DND-41 (cell line): ENCODE results near the gene PSMC3IP.

Experiments used
- ATAC-seq: fragments of 200-7000 bp; cut with Tn5 transposase; 3 replicates; pipeline ENCODE4 v1.9.1; 2021; ENCODE audit warnings: low read depth; ENCODE audit not compliant: insufficient read depth
- DNase-seq: peaks from one replicate; pipeline ENCODE4 v3.0.0-alpha.2; 2020
- H2AFZ ChIP-seq: 2 replicates; pipeline ENCODE4 v1.6.0; 2012; ENCODE audit warnings: low read depth, low read length
- H3K27ac ChIP-seq: 2 replicates; pipeline ENCODE4 v1.5.1; 2012; ENCODE audit warnings: low read length, inconsistent platforms
- H3K27me3 ChIP-seq: fragments of 200-600 bp; sonication (generic); 2 replicates; pipeline ENCODE4 v1.6.0; 2012; ENCODE audit warnings: low read length, mild to moderate bottlenecking, inconsistent platforms; ENCODE audit not compliant: insufficient read depth, poor library complexity
- H3K36me3 ChIP-seq: 2 replicates; pipeline ENCODE4 v1.5.1; 2012; ENCODE audit warnings: low read length, inconsistent platforms; ENCODE audit not compliant: insufficient read depth
- H3K4me1 ChIP-seq: 2 replicates; pipeline ENCODE4 v1.5.1; 2012; ENCODE audit warnings: mild to moderate bottlenecking, low read length; ENCODE audit not compliant: insufficient read depth
- H3K4me2 ChIP-seq: 2 replicates; pipeline ENCODE4 v1.6.0; 2012; ENCODE audit warnings: mild to moderate bottlenecking, moderate library complexity, low read length, inconsistent platforms; ENCODE audit not compliant: insufficient read depth
- H3K4me3 ChIP-seq, 2 experiments: fragments of 200-600 bp in 1 of 2; shearing (Covaris generic) in 1 of 2; 2 replicates each; pipeline ENCODE4 v1.5.1; 2012 to 2016; ENCODE audit warnings: inconsistent platforms in 2 of 2, low read length in 2 of 2, mild to moderate bottlenecking in 2 of 2, low read depth in 1 of 2, moderate library complexity in 1 of 2
- H3K79me2 ChIP-seq: 2 replicates; pipeline ENCODE4 v1.6.0; 2012; ENCODE audit warnings: low read length, inconsistent platforms; ENCODE audit not compliant: insufficient read depth
- H3K9ac ChIP-seq: 2 replicates; pipeline ENCODE4 v1.6.0; 2012; ENCODE audit warnings: low read depth, mild to moderate bottlenecking, inconsistent platforms, low read length, moderate library complexity
- H3K9me3 ChIP-seq: 2 replicates; pipeline ENCODE4 v1.5.1; 2012; ENCODE audit warnings: low read length, moderate library complexity, mild to moderate bottlenecking, inconsistent platforms; ENCODE audit not compliant: insufficient read depth, severe bottlenecking
- H4K20me1 ChIP-seq: 2 replicates; pipeline ENCODE4 v1.6.0; 2012; ENCODE audit warnings: low read length; ENCODE audit not compliant: insufficient read depth
- CTCF ChIP-seq: IDR thresholded peaks from 2 replicates; pipeline ENCODE4 v1.5.1; 2012; ENCODE audit warnings: borderline replicate concordance, low read length, moderate library complexity, mild to moderate bottlenecking; ENCODE audit not compliant: poor library complexity, severe bottlenecking; ENCODE audit errors: extremely low read depth
- EZH2 ChIP-seq: IDR thresholded peaks from 3 replicates; pipeline ENCODE4 v1.6.1; 2012; ENCODE audit warnings: borderline replicate concordance, low read depth, mild to moderate bottlenecking, moderate library complexity, low read length, inconsistent platforms; ENCODE audit not compliant: severe bottlenecking

Gene PSMC3IP

GRCh38 chr17:42577140-42577531, 393 bp downstream of the PSMC3IP start:
- Histone ChIP-seq H3K4me3 (peak overlapping the region; percentile 89 to 92), H2AFZ (peak overlapping the region; percentile 95), H3K79me2 (peaks cover 70% of the 10 kb centered on the region), H3K4me1 (peaks cover 57% of the 10 kb centered on the region), H3K9ac (peak overlapping the region; percentile 76), H3K4me2 (peak overlapping the region; percentile 74), H4K20me1 (peaks cover 9% of the 10 kb centered on the region; the same call in 1 of the 2 replicates), H3K9me3 (no peaks in the 10 kb centered on the region), H3K27me3 (no peaks in the 10 kb centered on the region), H3K36me3 (peaks cover 67% of the 10 kb centered on the region), H3K27ac (peak overlapping the region; percentile 81)
- ATAC-seq = peak; percentile 43
- peak; percentile 57 for DNase-seq
- TF ChIP-seq EZH2 (no peak), CTCF (no peak)

- no peak for DNase-seq
These were observed 3.1 kb downstream of the PSMC3IP start for GRCh38 chr17:42574463-42574862.

GRCh38 chr17:42573095-42573494, 4.4 kb downstream of the PSMC3IP start:
- no peak for DNase-seq

More at GRCh38 chr17:42574463-42574862, 3.1 kb downstream of the PSMC3IP start:
- Histone ChIP-seq H4K20me1 (peaks cover 14% of the 10 kb centered on the region; the same call in 1 of the 2 replicates), H3K27ac (no peak overlapping the region), H3K9ac (no peak overlapping the region), H3K4me2 (0 out of 2 replicates have a peak overlapping the region, but pooled peaks have one; percentile 2), H3K79me2 (peaks cover 86% of the 10 kb centered on the region), H3K27me3 (no peaks in the 10 kb centered on the region), H3K36me3 (peaks cover 70% of the 10 kb centered on the region), H2AFZ (no peak overlapping the region), H3K4me1 (peaks cover 58% of the 10 kb centered on the region), H3K4me3 (no peak overlapping the region), H3K9me3 (no peaks in the 10 kb centered on the region)
- no peak for ATAC-seq
- TF ChIP-seq CTCF (no peak), EZH2 (no peak)

More at GRCh38 chr17:42573095-42573494, 4.4 kb downstream of the PSMC3IP start:
- no peak overlapping the region for H2AFZ ChIP-seq
- H3K27ac ChIP-seq = 0 out of 2 replicates have a peak overlapping the region, but pooled peaks have one; percentile 26
- H3K27me3 ChIP-seq = no peaks in the 10 kb centered on the region
- H3K36me3 ChIP-seq = peaks cover 78% of the 10 kb centered on the region
- TF ChIP-seq CTCF = no peak
- TF ChIP-seq EZH2 = no peak
- peaks cover 19% of the 10 kb centered on the region; the same call in 1 of the 2 replicates for H4K20me1 ChIP-seq
- H3K4me2 ChIP-seq = no peak overlapping the region
- peaks cover 88% of the 10 kb centered on the region for H3K79me2 ChIP-seq
- peaks cover 61% of the 10 kb centered on the region for H3K4me1 ChIP-seq
- H3K9ac ChIP-seq = no peak overlapping the region
- ATAC-seq = no peak
- H3K9me3 ChIP-seq = no peaks in the 10 kb centered on the region
- H3K4me3 ChIP-seq = no peak overlapping the region
